GM18505 (cell line): Measurements from ENCODE around the gene DHRS4.
A peak's percentile ranks its signal among the peaks of the same experiment; 100 is the strongest.

Source experiments
- ATAC-seq: cut with Tn5 transposase; IDR thresholded peaks from one replicate; pipeline ENCODE4 v1.9.1; 2021; ENCODE audit not compliant: unreplicated experiment
- POLR2A ChIP-seq: IDR thresholded peaks from 4 replicates; pipeline ENCODE4 v1.6.1; 2011; ENCODE audit warnings: borderline replicate concordance; ENCODE audit not compliant: insufficient read depth, insufficient read length; ENCODE audit errors: extremely low read depth

Gene DHRS4

DNA sequence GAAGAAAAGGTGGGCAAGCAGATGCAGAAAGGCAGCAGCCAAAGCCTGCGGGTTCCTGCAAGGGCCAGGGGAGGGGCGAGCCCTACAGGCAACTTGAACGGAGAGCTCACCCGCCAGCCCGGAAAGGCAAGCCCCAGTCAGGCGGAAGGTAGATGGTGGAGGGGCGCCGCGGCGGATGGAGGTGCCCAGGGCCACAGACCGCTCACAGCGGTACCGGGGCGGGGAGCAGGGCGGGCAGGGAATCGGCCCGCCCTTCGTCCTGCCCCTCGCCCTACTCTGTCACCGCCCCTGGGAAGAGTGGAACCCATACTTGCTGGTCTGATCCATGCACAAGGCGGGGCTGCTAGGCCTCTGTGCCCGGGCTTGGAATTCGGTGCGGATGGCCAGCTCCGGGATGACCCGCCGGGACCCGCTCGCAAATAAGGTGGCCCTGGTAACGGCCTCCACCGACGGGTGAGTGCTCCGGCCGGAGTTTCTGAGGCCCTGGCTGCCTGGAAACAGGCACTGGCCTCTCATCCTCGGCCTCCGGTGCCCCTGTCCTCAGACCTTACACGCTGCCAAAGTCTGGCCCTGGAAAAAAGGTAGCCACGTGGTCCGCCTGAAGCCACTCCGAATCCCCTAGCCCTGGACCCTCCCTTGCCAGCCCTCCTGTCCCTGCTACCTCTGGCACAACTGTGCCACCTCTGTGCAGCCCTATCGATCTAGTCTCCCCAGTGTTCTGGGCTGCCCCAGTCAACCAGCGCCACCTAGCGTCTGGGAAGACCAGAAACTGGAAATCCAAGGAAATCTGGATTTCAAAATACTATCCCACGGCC is at the start of gene DHRS4:
TSS of gene DHRS4 (plus strand) at position 307 of the 815 bp plus-strand sequence. CDS start at position 326, 19 bp downstream.
- ATAC-seq: peak; percentile 88
- peak; percentile 67 for TF ChIP-seq POLR2A

DNA sequence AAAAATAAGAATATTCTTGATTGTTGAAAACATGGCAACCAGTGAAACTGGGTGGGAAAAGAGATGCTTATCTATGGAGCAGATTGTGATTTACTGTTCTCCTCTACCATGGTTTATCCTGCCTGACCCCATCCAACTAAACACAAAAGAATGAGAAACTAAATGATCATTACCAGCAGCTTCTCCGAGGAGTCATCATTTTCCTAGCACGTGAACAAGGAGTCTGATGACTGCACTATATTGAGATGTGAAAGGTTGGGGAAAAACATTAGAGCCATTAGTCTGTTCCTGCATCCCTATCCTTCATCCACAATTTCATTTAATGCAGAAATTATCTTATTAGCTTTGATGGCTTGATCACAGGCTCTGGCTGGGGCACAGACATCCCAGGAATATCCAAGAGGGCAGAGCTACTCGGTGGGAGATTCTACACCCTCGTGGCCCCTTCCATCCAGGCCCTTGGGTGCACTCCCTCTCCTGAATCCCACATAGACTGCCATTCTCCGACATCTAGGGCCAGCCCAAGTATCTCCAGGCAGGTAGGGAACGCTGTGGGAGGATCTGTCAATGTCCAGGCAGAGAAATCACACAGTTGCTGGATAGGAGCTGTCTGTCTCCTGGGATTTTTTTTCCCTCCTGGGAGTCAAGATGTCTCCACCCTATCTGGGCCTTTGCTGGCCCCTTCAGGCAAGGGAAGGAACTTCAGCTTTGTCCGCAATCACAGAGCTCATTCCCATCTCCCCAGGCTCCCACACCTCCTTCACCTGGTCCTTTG is 43.3 kb upstream of the DHRS4 start:
- no peak for TF ChIP-seq POLR2A
- ATAC-seq: no peak

DNA sequence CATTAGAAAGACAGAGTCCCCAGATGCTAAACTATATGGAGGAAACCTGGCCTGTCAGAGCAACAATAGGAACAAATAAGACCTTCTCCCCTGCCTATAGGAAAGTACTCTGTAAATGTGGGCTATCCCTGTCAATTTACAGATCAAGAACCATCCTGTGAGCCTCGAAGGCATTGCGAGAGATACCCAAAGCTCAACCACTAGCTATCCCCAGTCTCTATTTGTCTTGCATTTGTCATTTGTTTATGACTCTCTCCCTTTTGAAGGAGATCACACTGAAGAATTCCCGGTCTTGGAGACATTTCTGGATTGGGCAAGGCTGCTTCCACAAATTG is 42.7 kb upstream of the DHRS4 start:
- no peak for TF ChIP-seq POLR2A
- ATAC-seq: no peak

DNA sequence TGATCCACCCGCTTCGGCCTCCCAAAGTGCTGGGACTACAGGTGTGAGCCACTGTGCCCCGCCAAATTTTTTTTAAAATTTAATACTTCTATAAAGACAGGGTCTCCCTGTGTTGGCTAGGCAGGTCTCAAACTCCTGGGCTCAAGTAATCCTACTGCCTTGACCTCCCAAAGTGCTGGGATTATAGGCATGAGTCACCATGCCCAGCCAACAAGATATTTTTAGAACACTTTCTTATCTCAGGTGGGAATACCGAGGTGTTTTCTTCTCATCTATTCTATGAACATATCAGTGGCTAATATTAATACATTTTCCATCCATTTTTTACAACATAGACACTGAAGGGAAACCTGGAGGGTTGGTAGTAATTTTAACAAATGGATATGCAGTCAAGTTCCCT is 38.0 kb upstream of the DHRS4 start:
- ATAC-seq: no peak

DNA sequence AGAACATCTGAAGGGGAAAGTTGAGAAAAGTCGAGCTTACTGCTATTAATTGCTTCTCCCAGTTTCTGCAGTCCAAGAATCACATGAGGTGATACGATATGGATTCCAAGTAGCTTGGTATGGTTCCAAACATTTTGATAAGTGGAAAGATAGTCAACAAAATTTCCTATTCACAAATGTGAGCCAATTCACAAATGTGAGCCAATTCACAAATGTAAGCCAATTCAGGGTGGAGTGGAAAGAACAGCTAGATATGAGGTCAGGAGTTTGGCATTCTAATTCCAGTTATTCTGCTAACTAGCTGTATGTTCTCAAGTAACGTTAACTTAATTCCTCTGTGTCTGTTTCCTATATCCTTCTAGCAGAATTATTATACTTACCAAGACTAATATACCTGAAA is 37.6 kb upstream of the DHRS4 start:
- ATAC-seq: no peak
- no peak for TF ChIP-seq POLR2A

More for the DNA sequence above, 38.0 kb upstream of the DHRS4 start:
- no peak for TF ChIP-seq POLR2A

DNA sequence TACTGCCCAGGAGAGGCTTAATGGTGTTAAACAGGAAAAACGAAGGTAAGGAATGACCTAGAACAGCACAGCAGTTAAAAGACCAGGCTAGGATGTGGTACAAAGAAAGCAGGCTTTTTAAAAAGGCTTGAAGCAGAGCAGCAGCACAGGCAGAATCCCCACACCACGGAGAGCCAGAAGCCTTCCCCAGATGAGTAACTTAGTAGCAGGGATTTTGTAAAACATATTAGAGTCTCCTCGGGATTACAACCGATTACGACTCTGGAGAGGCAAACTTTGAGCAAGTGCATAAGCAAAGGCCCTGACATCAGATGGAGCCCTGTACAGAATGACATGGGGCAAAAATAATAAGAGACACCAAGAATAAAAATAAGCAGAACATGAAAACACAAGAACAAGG is 37.1 kb upstream of the DHRS4 start:
- no peak for ATAC-seq
- TF ChIP-seq POLR2A: no peak

DNA sequence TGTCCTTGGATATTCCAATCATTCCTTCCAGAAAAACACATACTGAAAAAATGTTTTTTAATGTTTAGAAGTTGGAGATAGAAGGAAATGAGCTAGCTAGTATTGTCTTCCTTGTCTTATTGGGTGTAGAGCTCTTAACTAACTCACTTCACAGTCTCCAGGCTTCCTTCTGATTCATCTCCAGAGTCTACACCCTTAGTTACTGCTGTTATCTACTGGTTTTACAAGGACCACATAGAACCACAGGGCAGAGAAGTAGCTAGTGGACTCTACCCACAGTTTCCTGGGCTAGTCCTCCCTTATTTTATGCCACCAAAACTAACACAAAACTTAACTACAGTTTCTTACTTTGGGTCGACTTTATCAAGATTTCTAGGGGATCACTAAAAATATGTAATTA is 31.0 kb upstream of the DHRS4 start:
- no peak for ATAC-seq
- TF ChIP-seq POLR2A: no peak

DNA sequence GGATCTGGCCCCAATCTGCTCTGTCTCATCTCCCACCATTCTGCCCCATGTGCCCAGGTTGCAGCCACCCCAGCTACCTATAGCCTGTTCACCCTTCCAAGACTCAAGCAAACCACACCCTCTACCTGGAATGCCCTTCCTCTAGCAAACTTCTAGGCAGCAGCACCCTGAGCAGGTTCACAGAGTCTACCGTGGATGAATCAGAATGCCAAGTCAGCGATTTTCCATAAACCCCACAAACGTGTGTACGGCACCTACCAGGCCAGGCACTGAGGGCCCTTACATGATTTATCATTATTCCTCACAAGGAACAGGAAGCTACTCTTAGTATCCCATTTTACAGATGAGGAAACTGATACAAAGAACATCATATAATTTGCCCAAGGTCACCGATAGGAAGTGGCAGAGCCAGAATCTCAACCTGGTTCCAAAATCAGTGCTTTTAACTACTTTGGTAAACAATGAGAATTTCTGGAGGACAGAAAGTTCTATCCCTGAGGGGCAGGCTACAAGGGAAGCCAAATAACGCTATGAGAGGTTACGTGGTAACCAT is 28.0 kb upstream of the DHRS4 start:
- no peak for ATAC-seq
- no peak for TF ChIP-seq POLR2A

DNA sequence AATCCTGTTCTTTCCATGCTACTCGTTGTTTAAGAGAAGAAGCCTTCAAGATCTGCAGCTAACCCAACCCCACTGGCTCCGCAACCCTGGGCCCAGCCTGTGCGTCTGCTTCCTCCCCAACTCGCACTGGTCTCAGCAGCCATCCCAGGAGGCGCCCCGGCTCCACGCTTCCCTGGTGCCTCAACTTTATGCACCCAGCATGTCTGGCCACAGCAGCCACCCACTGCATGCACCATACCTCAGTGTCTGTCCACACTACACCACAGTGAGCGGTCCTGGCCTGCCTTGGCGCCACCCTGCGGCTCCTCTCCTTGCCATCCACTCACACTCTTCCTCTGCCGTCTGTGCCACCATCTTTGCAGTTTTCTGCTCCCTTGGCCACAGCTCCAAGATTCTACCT is 27.0 kb upstream of the DHRS4 start:
- TF ChIP-seq POLR2A: no peak
- ATAC-seq: no peak

DNA sequence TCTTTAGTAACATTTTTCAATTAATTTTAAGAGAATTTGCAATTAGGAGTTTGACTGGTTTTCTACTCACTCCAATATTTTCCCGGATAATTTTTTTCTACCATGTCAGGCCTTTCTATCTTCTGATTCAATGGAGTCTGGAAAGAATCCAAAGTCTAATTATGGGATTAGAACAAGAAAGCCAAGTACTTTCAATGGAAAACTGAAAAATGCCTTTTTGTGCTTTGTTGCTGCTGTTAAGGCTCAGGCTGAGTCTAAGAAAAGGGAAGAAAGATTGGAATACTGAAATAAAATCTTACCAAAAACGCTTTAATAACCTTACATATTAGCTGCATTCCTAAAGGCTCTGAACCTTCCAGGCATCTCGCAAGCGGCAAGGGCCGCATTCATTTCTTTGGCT is 24.4 kb upstream of the DHRS4 start:
- no peak for TF ChIP-seq POLR2A
- no peak for ATAC-seq

DNA sequence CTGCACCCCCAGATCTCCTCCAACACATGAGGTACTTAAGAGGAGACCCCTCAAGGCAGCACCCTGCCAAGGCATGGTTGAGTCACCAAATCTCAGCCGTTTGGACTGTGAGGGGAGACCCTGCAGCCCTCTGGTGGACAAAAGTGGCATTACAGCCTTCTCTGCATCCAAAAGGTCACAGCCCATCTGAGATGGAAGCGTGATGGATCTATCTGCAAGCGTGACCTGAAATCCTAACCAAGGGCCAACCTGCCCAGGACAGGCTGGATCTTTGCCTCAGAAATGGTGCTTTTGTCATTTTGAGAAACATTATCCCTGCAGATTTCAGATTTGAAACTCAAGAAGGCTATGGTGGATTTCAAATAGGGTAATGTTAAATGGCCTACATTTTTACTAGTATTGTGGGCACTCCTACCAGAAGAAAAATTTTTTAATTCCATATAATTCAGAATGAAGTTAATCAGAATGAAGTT is 23.7 kb upstream of the DHRS4 start:
- TF ChIP-seq POLR2A: no peak
- ATAC-seq: no peak

DNA sequence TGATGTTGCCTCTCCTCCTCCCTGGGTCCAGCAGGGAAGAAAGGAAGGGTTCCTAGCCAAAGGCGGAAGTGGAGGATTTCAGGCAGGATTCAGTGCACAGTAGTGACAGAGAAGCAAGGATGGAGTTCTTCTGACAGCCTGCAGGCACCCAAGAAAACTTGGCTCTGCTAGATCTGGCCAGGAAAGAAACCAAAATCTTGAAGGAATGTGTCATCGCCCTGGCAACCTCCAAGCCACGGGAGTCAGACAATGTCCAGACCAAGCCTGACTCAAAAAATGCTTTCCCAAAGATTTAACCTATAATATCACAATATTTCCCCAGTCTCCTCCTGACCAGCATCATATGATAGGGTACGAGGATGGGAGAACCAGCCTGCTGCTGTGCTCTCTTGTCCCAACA is 22.8 kb upstream of the DHRS4 start:
- ATAC-seq: no peak
- TF ChIP-seq POLR2A: no peak

DNA sequence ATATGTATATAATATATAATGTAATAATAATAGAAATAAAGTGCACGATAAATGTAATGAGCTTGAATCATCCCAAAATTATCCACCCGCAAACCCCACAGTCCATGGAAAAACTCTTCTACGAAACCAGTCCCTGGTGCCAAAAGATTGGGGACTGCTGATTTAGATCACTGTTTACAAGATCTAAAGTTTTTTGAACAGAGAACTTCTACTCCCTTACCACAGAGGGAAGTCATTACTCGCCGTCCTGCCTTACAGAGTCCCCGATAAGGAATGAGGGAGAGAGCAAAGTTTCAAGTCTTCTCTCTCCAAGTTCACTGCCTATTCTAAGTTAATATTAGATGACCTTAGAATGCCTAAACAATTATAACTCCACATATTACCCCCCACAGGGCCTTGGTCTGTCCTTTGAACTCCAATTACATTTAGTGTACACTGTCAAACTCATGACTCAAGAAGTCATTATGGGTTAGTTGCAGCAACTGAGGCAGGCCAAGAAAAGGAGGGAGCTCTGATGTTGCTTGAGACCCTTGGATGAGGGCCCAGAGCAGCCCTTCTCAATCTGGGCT is 21.8 kb upstream of the DHRS4 start:
- TF ChIP-seq POLR2A: no peak
- ATAC-seq: no peak
